Activated gamma-delta T cell treated with Interleukin-2 at 50 U/mL for 16 hours (primary cell): ENCODE measurements around the gene RMRP.

Source experiments
- DNase-seq: peaks from one replicate; pipeline ENCODE4 v3.0.0-alpha.2; 2020

RMRP gene

DNA sequence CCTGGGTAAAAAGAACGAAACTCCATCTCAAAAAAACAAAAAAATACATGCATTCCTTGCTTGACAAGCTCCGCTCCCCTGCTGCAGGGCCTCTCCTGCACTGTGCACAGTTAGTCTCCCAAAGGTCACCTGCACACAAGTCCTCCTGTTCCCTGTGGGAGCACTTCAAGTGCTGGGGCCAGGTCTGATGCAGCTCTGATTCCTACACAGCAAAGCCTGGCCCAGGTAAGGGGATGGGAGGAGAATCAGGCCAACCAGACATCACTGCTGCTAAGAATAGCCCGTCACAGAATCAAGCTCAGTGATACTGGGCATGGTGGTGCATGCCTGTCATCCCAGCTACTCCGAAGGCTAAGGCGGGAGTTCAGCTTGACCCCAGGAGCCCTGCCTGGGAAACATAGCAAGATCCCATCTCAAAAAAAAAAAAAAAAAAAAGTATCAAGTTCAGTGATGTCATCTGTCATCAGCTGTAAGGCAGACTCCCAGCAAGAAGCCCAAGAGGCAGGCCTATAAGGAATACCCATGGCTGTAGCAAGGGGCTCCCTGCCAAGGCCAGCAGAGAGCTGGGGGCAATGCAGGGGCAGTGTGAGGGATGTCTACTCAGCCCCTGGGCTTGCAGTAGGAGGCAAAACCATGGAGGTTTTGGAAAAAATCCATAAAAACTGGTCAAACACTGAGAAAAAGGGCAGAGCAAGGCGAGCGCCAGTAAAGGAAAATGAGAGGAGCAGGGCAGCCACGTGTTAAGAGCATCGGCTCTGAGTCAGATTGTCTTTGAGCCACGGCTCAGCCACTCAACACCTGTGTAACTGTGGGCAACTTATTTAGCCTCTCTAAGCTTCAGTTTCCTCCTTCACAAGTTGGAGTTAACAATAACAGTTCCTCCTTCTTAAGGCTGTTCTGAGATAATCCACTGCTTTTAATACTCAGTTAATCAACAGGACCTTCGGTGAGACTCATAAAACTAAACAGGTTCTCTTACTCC, 28.7 kb upstream of the RMRP start:
- DNase-seq, result no peak

DNA sequence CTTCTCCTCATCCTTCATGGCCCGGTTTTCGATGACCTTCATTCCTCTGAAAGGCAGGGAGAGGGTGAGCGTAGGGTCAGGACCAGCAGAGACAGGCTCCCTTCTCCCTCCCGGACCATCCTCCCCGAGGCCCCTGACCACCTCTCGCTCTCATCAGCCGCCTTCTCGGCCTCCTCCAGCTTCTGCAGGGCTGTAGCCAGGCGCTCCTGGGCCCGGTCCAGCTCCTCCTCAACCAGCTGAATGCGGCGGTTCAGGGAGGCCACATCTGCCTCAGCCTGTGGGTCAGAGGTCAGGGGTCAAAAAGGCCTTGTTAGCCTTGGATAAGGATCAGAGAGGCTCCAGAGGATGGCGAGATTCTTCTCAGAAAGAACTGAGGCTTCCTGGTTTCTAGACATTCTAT, 27.7 kb upstream of the RMRP start:
- no peak for DNase-seq

DNA sequence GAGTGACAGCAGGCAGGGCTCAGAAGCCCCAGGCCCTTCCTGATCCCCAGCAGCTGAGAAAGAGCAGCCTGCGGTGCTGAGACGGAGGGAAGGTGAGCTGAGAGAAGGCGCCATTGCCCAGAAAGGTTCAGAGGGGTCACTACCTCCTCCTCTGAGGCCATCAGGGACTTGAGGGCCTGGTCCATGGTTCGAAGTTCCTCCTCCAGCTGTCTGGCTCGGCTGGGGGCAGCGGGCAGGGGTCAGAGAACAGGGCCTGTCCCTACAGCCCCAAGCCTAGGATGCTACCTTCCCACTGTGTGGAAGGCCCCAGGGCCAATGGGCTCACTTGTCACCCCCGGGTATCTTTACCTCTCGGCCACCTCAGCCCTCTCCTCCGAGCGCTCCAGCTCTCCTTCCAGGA, 27.1 kb upstream of the RMRP start:
- DNase-seq, result no peak

DNA sequence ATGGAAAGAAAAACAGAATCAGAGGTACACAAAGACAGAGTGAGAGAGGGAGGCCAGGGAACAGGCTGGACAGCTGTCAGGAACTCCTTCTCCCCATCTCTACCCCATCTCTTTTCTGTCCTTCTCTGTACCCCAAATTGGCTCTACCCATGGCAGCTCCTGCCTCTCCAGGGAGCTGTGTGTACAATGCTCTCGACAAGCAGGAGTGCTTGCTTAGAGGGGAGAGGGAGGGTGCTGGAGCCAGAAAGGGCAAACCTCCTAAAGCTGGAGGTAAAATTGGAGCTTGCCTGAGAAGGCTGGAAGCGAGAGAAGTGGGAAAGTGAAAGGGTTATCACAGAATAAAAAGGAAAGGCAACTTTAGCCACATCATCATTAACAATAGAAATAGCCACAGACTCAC, 25.5 kb upstream of the RMRP start:
- no peak for DNase-seq

DNA sequence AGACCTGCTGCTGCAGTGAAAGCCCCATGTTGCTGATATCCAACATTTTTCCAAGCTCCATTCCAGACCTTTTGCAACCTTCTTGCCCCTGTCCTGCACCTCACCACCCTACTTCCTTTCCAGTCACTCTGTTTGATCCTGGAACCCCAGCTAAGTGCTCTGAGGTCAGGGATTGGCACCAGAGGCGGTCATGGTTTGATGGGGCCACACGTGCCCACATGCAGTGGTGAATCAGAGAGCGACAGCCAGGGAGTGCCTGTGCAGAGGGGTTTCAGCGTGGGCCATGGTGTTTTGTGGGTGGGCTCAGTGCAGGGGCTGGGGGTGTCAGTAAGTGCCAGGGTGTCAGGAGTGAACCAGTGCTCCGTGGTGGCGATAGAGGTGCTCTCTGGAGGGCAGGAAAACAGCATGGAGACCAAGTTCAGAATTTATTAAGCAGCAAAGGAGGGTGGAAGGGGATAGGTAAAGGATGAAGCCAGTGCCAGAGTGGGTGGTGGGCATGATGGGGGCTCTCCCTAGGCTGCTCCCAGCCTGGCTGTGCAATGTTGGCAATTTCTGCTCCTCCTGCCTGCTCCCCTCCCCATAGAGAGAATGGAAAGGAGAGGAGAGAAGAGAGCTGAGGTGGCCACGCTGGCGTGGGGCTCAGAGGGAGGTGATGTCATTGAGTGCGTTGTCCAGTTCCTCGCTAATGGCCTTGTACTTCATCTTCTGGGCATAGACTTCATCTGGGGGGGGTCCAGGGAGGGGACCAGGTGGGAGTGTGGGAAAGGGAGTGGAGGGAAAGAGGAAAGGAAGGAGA, 24.9 kb upstream of the RMRP start:
- DNase-seq, result no peak

DNA sequence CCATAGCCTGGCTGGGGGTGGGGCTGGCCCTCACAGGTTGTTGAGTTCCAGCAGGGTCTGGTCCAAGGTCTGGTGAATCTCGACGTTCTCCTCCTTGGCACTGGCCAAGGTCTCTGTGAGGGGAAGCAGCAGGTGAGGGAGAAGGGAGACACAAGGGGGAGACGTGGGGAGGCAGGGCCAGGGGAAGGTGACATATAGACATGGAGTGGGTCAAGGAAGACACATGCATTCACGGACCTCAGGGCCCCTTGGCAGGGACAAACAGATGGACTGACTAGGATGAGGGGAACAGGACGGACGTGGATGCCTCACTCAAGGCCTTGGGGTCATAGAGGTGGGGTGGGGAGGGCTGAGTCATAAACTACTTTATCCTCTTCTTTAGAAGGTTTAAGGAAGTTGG, 24.2 kb upstream of the RMRP start:
- no peak for DNase-seq

DNA sequence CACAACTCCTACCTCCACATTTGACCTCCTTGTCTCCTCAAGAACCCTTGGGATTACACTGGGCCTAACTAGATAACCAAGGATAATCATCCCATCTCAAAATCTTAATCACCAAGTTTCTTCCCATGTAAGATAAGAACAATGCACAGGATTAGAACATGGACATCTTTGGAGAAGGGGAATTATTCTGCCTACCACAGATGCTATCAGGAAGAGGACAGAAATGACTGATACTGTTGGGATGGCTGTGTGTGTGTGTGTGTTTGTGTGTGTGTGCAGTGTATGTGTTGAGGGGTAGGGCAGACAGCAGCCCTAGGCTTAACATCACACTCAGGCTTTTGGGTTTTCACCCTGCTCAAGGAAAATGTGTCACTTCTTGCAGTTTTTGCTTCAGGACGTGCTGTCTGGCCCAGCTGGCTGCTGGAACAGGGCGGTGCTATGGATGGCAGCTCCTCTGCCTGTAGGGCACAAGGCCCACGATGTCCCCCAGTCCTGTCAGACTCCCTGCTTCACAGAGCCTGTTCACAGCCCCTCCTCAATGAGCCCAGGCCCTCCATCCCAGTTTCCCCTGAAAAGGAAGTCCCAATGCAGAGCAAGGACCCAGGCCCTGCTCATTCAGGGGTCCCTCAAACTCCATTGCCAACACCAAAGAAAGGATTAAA, 23.7 kb upstream of the RMRP start:
- no peak for DNase-seq

DNA sequence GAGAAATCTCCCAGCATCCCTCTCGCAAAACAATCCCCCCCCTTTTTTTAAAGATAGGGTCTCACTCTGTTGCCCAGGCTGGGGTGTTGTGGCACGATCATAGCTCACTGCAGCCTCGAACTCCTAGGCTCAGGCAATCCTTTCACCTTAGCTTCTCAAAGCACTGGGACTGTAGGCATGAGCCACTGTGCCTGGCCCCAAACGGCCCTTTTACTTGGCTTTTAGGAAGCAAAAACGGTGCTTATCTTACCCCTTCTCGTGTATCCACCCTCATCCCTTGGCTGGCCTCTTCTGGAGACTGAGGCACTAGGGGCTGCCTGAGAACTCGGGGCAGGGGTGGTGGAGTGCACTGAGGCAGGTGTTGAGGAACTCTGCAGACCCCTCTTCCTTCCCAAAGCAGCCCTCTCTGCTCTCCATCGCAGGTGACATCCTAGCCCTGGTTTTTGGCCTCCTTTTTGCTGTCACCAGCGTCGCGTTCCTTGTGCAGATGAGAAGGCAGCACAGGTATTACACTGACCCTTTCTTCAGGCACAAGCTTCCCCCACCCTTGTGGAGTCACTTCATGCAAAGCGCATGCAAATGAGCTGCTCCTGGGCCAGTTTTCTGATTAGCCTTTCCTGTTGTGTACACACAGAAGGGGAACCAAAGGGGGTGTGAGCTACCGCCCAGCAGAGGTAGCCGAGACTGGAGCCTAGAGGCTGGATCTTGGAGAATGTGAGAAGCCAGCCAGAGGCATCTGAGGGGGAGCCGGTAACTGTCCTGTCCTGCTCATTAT, 22.7 kb upstream of the RMRP start:
- DNase-seq, result no peak

DNA sequence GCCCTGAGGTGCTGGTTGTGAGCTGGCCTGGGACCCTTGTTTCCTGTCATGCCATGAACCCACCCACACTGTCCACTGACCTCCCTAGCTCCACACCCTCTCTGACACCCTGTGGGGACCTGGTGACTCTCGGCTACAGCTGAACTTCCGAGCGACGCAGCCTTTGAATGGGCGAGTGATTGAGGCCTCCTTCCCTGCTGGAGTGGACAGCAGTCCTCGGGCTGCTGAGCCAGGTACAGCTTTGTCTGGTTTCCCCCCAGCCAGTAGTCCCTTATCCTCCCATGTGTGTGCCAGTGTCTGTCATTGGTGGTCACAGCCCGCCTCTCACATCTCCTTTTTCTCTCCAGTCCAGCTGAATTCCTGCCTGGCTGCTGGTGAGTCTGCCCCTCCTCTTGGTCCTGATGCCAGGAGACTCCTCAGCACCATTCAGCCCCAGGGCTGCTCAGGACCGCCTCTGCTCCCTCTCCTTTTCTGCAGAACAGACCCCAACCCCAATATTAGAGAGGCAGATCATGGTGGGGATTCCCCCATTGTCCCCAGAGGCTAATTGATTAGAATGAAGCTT, 22.0 kb upstream of the RMRP start:
- no peak for DNase-seq

DNA sequence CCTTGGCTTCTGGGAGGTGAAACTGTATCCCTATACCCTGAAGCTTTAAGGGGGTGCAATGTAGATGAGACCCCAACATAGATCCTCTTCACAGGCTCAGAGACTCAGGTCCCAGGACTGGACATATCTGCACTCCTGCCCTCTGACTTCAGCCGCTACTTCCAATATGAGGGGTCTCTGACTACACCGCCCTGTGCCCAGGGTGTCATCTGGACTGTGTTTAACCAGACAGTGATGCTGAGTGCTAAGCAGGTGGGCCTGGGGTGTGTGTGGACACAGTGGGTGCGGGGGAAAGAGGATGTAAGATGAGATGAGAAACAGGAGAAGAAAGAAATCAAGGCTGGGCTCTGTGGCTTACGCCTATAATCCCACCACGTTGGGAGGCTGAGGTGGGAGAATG, 21.3 kb upstream of the RMRP start:
- no peak for DNase-seq

DNA sequence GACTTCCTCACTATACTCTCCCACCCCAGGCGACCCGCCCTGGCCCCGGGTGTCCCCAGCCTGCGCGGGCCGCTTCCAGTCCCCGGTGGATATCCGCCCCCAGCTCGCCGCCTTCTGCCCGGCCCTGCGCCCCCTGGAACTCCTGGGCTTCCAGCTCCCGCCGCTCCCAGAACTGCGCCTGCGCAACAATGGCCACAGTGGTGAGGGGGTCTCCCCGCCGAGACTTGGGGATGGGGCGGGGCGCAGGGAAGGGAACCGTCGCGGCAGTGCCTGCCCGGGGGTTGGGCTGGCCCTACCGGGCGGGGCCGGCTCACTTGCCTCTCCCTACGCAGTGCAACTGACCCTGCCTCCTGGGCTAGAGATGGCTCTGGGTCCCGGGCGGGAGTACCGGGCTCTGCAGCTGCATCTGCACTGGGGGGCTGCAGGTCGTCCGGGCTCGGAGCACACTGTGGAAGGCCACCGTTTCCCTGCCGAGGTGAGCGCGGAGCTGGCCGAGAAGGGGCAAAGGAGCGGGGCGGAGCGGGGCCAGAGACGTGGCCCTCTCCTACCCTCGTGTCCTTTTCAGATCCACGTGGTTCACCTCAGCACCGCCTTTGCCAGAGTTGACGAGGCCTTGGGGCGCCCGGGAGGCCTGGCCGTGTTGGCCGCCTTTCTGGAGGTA, 18.0 kb upstream of the RMRP start:
- DNase-seq, result no peak

DNA sequence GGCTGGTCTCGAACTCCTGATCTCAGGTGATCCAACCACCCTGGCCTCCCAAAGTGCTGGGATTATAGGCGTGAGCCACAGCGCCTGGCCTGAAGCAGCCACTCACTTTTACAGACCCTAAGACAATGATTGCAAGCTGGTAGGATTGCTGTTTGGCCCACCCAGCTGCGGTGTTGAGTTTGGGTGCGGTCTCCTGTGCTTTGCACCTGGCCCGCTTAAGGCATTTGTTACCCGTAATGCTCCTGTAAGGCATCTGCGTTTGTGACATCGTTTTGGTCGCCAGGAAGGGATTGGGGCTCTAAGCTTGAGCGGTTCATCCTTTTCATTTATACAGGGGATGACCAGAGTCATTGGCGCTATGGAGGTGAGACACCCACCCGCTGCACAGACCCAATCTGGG, 17.4 kb upstream of the RMRP start:
- no peak for DNase-seq

DNA sequence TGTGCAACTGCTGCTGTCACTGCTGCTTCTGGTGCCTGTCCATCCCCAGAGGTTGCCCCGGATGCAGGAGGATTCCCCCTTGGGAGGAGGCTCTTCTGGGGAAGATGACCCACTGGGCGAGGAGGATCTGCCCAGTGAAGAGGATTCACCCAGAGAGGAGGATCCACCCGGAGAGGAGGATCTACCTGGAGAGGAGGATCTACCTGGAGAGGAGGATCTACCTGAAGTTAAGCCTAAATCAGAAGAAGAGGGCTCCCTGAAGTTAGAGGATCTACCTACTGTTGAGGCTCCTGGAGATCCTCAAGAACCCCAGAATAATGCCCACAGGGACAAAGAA, 16.2 kb upstream of the RMRP start:
- no peak for DNase-seq

DNA sequence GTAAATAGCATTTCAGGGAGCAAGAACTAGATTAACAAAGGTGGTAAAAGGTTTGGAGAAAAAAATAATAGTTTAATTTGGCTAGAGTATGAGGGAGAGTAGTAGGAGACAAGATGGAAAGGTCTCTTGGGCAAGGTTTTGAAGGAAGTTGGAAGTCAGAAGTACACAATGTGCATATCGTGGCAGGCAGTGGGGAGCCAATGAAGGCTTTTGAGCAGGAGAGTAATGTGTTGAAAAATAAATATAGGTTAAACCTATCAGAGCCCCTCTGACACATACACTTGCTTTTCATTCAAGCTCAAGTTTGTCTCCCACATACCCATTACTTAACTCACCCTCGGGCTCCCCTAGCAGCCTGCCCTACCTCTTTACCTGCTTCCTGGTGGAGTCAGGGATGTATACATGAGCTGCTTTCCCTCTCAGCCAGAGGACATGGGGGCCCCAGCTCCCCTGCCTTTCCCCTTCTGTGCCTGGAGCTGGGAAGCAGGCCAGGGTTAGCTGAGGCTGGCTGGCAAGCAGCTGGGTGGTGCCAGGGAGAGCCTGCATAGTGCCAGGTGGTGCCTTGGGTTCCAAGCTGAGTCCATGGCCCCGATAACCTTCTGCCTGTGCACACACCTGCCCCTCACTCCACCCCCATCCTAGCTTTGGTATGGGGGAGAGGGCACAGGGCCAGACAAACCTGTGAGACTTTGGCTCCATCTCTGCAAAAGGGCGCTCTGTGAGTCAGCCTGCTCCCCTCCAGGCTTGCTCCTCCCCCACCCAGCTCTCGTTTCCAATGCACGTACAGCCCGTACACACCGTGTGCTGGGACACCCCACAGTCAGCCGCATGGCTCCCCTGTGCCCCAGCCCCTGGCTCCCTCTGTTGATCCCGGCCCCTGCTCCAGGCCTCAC, 15.6 kb upstream of the RMRP start, which contains the start of gene CA9:
TSS of gene CA9 (plus strand) at position 797 of the 893 bp plus-strand sequence. CDS start at position 829, 32 bp downstream.
- DNase-seq, result no peak

DNA sequence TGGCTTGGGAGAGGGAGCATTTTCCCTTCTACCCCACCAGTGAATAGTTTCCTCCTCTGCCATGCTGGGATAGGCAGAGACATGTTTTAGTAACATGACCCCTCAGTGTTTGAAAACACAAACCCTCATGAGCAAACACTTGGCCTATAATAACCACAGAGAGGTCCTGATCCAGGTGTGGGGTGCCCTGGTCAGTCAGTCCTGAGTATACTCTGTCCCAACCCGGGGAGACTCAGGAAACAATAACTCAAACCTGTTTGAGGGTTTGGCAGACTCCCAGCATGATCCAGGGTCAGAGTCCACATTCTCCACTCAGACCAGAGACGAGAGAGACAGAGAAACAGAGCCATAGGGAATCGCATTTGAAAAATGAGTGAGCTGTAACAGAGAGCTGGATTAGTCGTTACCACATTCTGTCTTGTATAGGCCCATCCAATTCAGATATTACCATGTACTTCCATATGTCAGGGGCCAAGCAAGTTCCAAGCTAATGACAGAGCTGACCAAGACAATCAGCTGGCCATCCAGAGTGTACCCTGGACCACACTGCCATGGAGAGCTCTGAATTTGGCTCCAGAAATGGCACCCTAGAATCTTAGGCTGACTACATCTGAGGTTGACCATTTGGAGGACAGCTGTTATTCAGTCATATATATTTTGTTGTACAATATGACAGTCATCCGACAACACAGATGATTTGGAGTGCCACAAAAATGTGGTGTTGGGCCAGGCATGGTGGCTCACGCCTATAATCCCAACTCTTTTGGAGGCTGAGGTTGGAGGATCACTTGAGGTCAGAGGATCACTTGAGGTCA, 11.7 kb upstream of the RMRP start:
- DNase-seq, result no peak

DNA sequence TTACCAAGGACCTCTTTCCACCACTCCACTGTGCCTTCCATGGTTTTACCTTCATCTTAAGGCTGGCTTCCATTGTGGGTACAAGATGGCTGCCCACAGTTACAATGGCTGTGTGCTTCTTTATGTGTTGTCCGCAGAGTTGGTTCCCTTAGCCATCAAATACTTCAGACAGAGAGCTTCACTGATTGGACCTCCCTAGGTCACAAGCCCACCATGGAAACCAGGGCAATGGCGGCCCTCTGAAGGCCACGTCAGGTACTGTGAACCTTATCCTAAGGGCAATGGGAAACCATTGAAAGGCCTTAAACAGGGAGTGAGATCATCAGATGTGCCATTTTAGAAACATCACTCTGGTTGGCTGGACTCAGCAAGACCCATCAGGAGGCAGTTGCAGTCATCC, 10.1 kb upstream of the RMRP start:
- no peak for DNase-seq

DNA sequence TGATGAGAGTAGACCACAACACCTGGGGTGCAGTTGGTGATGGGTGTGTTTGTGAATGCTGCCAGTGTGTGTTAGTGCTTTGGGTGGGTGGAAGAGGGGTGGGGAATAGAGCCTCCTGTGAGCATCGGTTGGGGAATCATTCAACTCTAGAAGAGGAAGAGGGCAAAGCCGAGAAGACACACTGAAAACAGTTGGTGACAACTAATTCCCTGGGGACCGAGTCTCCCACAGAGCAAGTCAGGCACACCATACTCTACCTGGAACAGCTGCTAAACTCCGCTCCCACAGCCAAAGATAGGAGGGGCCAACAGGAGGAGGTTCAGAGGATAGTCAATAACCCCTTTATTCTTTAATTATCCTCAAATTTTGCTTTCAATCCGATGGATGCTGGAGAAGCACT, 8.7 kb upstream of the RMRP start:
- DNase-seq, result no peak

DNA sequence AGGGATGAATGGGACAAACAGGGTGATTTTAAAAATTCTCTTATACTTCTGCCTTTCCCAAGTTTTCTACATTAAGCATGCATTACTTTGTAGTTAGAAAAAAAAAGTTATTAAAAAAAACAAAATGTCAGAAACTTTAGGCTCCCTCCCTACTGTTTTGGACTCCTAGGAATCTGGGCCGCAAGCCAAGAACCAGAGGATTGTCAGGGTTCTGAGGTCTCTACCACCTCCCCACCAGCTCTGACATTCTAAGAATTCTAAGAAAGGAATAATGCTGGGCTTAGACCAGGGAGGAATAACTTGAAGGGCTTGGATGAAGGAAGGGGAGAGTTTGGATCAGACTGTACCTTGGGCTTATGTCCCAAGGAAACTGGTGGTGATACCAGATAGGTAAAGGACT, 8.2 kb upstream of the RMRP start:
- DNase-seq, result no peak

DNA sequence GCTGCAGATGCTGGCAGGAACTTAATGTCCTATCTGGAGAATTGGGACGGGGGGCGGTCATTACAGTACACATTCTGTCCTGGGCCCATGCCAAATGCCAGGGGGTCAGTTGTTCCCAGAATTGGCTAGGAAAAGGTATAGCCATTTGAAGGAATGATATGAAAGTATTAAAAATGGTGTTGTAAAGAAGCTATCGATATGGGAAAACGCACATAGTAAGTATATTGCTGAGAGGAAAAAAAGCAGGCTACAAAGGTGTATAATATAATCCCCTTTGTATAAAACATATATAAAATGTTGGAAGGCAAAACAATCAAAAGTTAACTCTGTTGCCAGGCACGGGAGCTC, 7.6 kb upstream of the RMRP start:
- no peak for DNase-seq
